GM18868 (cell line): ENCODE data around the gene PHF23.

Source experiments
- ATAC-seq: cut with Tn5 transposase; IDR thresholded peaks from one replicate; pipeline ENCODE4 v1.9.1; 2021; ENCODE audit warnings: mild to moderate bottlenecking, moderate library complexity; ENCODE audit not compliant: unreplicated experiment

PHF23 gene

GRCh38 chr17:7207120-7208001 lies 31.9 kb downstream of the PHF23 start:
- ATAC-seq, result no peak

DNA sequence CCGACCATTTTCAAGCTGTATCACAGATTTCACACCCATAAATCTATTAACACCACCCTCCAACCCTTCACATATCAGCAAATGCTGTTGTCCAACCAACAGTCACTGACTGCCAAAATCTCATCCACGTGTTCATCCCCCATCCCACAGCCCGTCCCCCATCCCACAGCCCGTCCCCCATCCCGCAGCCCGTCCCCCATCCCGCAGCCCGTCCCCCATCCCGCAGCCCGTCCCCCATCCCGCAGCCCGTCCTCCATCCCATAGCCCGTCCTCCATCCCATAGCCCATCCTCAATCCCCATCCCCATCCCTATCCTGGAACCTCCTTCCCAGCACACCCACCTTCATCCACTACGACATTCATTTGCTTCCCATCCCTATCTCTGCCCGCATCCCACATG lies 33.7 kb downstream of the PHF23 start:
- ATAC-seq, result no peak

GRCh38 chr17:7204828-7205461 lies 34.3 kb downstream of the PHF23 start:
- ATAC-seq, result peak; percentile 82

- no peak for ATAC-seq
Observed at GRCh38 chr17:7204336-7204735, 34.9 kb downstream of the PHF23 start.

- ATAC-seq, result no peak
Observed at GRCh38 chr17:7203391-7203790, 35.9 kb downstream of the PHF23 start.

GRCh38 chr17:7196651-7197401 lies 42.4 kb downstream of the PHF23 start:
- ATAC-seq, result no peak

DNA sequence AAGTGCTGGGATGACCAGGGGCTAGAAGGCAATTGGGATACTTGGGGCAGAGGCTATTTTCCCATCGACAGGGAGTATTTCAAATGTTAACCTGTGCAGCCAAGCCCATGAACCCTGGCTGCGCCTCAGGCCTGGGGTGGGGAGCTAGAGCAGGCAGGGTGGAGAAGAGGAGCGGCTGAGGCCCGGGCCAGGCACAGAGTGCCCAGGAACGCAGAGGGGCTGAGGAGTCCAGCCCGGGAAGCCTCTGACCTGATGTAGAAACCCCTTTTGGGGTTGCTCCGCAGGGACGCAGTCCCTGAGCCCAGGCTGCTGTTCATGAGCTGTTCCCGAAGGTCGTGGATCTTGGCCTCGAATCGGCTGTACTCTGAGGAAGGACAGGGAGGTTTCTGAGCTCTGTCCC lies 43.3 kb downstream of the PHF23 start:
- ATAC-seq, result no peak

- ATAC-seq, result no peak
Observed at GRCh38 chr17:7192271-7192937, 46.9 kb downstream of the PHF23 start.

- no peak for ATAC-seq
Observed at GRCh38 chr17:7191571-7192270, 47.5 kb downstream of the PHF23 start.

- ATAC-seq, result no peak
Observed at GRCh38 chr17:7191069-7191468, 48.2 kb downstream of the PHF23 start.

- ATAC-seq, result no peak
Observed at GRCh38 chr17:7190276-7190917, 48.9 kb downstream of the PHF23 start.

DNA sequence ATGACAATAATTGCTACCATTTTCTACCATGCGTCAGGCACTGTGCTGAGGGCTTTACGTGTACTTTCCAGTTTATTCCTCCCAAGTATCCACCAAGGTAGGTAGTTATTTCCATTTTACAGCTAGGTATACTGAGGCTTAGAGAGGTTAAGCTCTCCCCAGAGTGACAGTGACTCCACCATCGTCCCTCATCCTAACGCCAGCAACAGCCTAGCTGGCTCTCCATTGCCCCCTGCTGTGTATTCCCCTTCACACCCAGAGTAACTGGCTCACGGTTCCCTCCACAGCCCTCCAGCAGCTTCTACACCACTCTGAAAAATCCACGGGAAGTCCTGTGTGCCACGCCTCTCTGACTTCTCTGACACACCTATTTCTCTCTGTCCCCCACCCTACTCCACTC lies 53.0 kb downstream of the PHF23 start:
- no peak for ATAC-seq
